GM23338 (cell line): ENCODE results near the gene NRCAM. TPM values are rescaled to one million over a fixed set of nuclear protein-coding genes. Genes with fewer than 3 reads are reported as not detected.

ENCODE experiments used
- ATAC-seq: fragments of 200-7000 bp; cut with Tn5 transposase; 3 replicates; pipeline ENCODE4 v1.9.1; 2020
- DNase-seq: peaks from one replicate; pipeline ENCODE4 v3.0.0-alpha.2; 2015; ENCODE audit warnings: low spot score
- H2AFZ ChIP-seq: fragments of 200-600 bp; sonication (generic); 2 replicates; pipeline ENCODE4 v1.8.0; 2016; ENCODE audit warnings: antibody characterized with exemption, mild to moderate bottlenecking, moderate library complexity
- H3F3A ChIP-seq: fragments of 200-600 bp; sonication (generic); replicated peaks from 2 replicates; pipeline ENCODE4 v1.8.0; 2017; ENCODE audit warnings: antibody characterized with exemption, mixed run types, low read depth
- H3K27ac ChIP-seq: fragments of 200-600 bp; sonication (generic); 2 replicates; pipeline ENCODE4 v1.6.1; 2016; ENCODE audit warnings: low read depth
- H3K27me3 ChIP-seq: fragments of 200-600 bp; sonication (generic); 2 replicates; pipeline ENCODE4 v1.8.0; 2016; ENCODE audit warnings: mild to moderate bottlenecking, mixed run types, moderate library complexity; ENCODE audit not compliant: insufficient read depth
- H3K36me3 ChIP-seq: fragments of 200-600 bp; sonication (generic); 2 replicates; pipeline ENCODE4 v1.8.0; 2016; ENCODE audit warnings: mild to moderate bottlenecking; ENCODE audit not compliant: insufficient read depth
- H3K4me1 ChIP-seq: fragments of 200-600 bp; sonication (generic); 2 replicates; pipeline ENCODE4 v1.8.0; 2016; ENCODE audit warnings: mild to moderate bottlenecking, moderate library complexity; ENCODE audit not compliant: insufficient read depth
- H3K4me2 ChIP-seq: fragments of 200-600 bp; sonication (generic); 2 replicates; pipeline ENCODE4 v1.7.1; 2017; ENCODE audit warnings: mixed run types
- H3K4me3 ChIP-seq: fragments of 200-600 bp; sonication (generic); 2 replicates; pipeline ENCODE4 v1.6.1; 2016; ENCODE audit warnings: mixed run types
- H3K79me2 ChIP-seq: fragments of 200-600 bp; sonication (generic); replicated peaks from 2 replicates; pipeline ENCODE4 v1.8.0; 2017; ENCODE audit warnings: mild to moderate bottlenecking; ENCODE audit not compliant: insufficient read depth
- H3K9me2 ChIP-seq: fragments of 200-600 bp; sonication (generic); 2 replicates; pipeline ENCODE4 v1.8.0; 2017; ENCODE audit not compliant: insufficient read depth
- H4K20me1 ChIP-seq: fragments of 200-600 bp; sonication (generic); replicated peaks from 2 replicates; pipeline ENCODE4 v1.8.0; 2017; ENCODE audit warnings: mild to moderate bottlenecking; ENCODE audit not compliant: insufficient read depth
- H3K27ac Mint-ChIP-seq: 2 replicates; pipeline ENCODE4 v1.8.0; 2020; ENCODE audit warnings: inconsistent platforms, mild to moderate bottlenecking, moderate library complexity, mixed read lengths
- H3K27me3 Mint-ChIP-seq: 3 replicates; pipeline ENCODE4 v1.8.0; 2022; ENCODE audit warnings: low read depth, mild to moderate bottlenecking, moderate library complexity, mixed read lengths, inconsistent platforms; ENCODE audit not compliant: insufficient read depth, poor library complexity
- H3K36me3 Mint-ChIP-seq: 3 replicates; pipeline ENCODE4 v1.8.0; 2021; ENCODE audit warnings: low read depth, mild to moderate bottlenecking, inconsistent platforms, moderate library complexity, mixed read lengths
- H3K4me1 Mint-ChIP-seq: 3 replicates; pipeline ENCODE4 v1.8.0; 2020; ENCODE audit warnings: mild to moderate bottlenecking, inconsistent platforms, mixed read lengths
- H3K4me3 Mint-ChIP-seq: 3 replicates; pipeline ENCODE4 v1.8.0; 2021; ENCODE audit warnings: moderate library complexity, mild to moderate bottlenecking, inconsistent platforms, mixed read lengths
- H3K9me3 Mint-ChIP-seq: 3 replicates; pipeline ENCODE4 v1.8.0; 2020; ENCODE audit warnings: moderate library complexity, mild to moderate bottlenecking, inconsistent platforms, mixed read lengths
- EZH2 ChIP-seq: fragments of 200-600 bp; sonication (generic); IDR thresholded peaks from one replicate; pipeline ENCODE4 v1.8.0; 2017; ENCODE audit warnings: antibody characterized with exemption, mild to moderate bottlenecking, low read depth; ENCODE audit not compliant: unreplicated experiment
- EZH2phosphoT487 ChIP-seq: fragments of 200-600 bp; sonication (generic); IDR thresholded peaks from one replicate; pipeline ENCODE4 v1.8.1; 2018; ENCODE audit warnings: antibody characterized with exemption; ENCODE audit not compliant: unreplicated experiment
- JUNB ChIP-seq: IDR thresholded peaks from one replicate; pipeline ENCODE4 v1.6.1; 2016; ENCODE audit warnings: antibody characterized with exemption; ENCODE audit not compliant: unreplicated experiment
- NANOG ChIP-seq: IDR thresholded peaks from 2 replicates; pipeline ENCODE4 v1.6.1; 2016; ENCODE audit warnings: antibody characterized with exemption, borderline replicate concordance
- POLR2AphosphoS5 ChIP-seq: IDR thresholded peaks from 2 replicates; pipeline ENCODE4 v1.6.1; 2016; ENCODE audit warnings: antibody characterized with exemption, low read depth
- STAT1 ChIP-seq: IDR thresholded peaks from one replicate; pipeline ENCODE4 v1.6.1; 2016; ENCODE audit warnings: antibody characterized with exemption; ENCODE audit not compliant: unreplicated experiment
- ZNF114 ChIP-seq: fragments of 250-450 bp; sonication (Bioruptor Pico); IDR thresholded peaks from 2 replicates; pipeline ENCODE4 v1.5.0; 2020; ENCODE audit warnings: mild to moderate bottlenecking, moderate library complexity
- ZNF331 ChIP-seq: fragments of 250-450 bp; sonication (Bioruptor Pico); IDR thresholded peaks from 2 replicates; pipeline ENCODE4 v1.5.0; 2020; ENCODE audit warnings: low read depth, mild to moderate bottlenecking, moderate library complexity
- polyA plus RNA-seq: library from polyadenylated mRNA; unstranded; fragments of >200 nt; fragmentation: Nextera tagmentation; extraction: Ambion mirVana; gene quantifications from 2 replicates; pipeline ENCODE4 v1.2.1, GENCODE V29; 2016
- total RNA-seq: library from RNA; depleted of rRNA; stranded (reverse); fragments of >200 nt; shearing (Covaris generic); gene quantifications from 2 replicates; pipeline ENCODE4 v1.2.3, GENCODE V29; 2014
- TF ChIP-seq, protein P1 (sequence below), 2 experiments: fragments of 200-600 bp in 1 of 2; sonication (generic) in 1 of 2; conservative IDR thresholded peaks; 2 replicates each; pipeline versions ENCODE4 v1.5.1 to v1.6.1; 2016 to 2017; ENCODE audit warnings: antibody characterized with exemption in 2 of 2, low read depth in 2 of 2, mild to moderate bottlenecking in 2 of 2, moderate library complexity in 1 of 2
- TF ChIP-seq, protein P2 (sequence below): IDR thresholded peaks from one replicate; pipeline ENCODE4 v1.6.1; 2018; ENCODE audit warnings: antibody characterized with exemption; ENCODE audit not compliant: unreplicated experiment

NRCAM gene
- total and polyA plus RNA-seq, 2 experiments from 2014 or later = 2.5 to 6.8 TPM

DNA sequence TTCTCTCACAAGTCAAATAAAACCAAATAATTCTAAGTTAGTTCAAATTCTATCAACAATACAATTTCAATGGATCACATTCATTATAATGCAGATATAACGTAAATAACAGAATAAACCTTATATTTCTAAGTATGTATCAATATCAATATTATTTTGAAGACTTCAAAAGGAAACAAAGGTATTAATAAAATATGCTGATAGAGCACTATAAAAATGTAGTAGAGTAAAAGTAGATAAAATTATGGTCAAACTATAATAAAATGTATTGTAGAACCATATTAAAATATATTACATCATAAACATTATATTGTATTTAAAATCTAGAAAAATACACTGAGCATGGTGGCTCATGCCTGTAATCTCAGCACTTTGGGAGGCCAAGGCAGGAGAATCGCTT lies 23.5 kb upstream of the NRCAM start:
- Histone ChIP-seq H3K4me2 (no peak overlapping the region), H3K4me3 (no peak overlapping the region), H3K36me3 (no peaks in the 10 kb centered on the region), H3K4me1 (no peaks in the 10 kb centered on the region), H4K20me1 (no peaks in the 10 kb centered on the region), H3K27ac (no peak overlapping the region), H3K9me2 (no peaks in the 10 kb centered on the region), H3K27me3 (no peaks in the 10 kb centered on the region), H3K79me2 (no peaks in the 10 kb centered on the region), H2AFZ (no peak overlapping the region), H3F3A (no peaks in the 10 kb centered on the region)
- Mint-ChIP-seq H3K9me3 (no peaks in the 10 kb centered on the region), H3K36me3 (no peaks in the 10 kb centered on the region), H3K27ac (no peak overlapping the region), H3K4me1 (peaks cover 4% of the 10 kb centered on the region; the same call in 2 of the 3 replicates), H3K4me3 (no peak overlapping the region), H3K27me3 (peaks cover 2% of the 10 kb centered on the region)
- ATAC-seq (no peak), DNase-seq (no peak)
- TF ChIP-seq NANOG = no peak
- no peak for TF ChIP-seq POLR2AphosphoS5
- TF ChIP-seq, protein P1, sequence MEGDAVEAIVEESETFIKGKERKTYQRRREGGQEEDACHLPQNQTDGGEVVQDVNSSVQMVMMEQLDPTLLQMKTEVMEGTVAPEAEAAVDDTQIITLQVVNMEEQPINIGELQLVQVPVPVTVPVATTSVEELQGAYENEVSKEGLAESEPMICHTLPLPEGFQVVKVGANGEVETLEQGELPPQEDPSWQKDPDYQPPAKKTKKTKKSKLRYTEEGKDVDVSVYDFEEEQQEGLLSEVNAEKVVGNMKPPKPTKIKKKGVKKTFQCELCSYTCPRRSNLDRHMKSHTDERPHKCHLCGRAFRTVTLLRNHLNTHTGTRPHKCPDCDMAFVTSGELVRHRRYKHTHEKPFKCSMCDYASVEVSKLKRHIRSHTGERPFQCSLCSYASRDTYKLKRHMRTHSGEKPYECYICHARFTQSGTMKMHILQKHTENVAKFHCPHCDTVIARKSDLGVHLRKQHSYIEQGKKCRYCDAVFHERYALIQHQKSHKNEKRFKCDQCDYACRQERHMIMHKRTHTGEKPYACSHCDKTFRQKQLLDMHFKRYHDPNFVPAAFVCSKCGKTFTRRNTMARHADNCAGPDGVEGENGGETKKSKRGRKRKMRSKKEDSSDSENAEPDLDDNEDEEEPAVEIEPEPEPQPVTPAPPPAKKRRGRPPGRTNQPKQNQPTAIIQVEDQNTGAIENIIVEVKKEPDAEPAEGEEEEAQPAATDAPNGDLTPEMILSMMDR (conservative IDR thresholded peaks at IDR 0.05; ENCODE audit: low read depth in 2 of 2) = no peak
- no peak for TF ChIP-seq EZH2
- no peak for TF ChIP-seq ZNF114 (CRISPR knock-in tag)
- no peak for TF ChIP-seq EZH2phosphoT487
- TF ChIP-seq, protein P2, sequence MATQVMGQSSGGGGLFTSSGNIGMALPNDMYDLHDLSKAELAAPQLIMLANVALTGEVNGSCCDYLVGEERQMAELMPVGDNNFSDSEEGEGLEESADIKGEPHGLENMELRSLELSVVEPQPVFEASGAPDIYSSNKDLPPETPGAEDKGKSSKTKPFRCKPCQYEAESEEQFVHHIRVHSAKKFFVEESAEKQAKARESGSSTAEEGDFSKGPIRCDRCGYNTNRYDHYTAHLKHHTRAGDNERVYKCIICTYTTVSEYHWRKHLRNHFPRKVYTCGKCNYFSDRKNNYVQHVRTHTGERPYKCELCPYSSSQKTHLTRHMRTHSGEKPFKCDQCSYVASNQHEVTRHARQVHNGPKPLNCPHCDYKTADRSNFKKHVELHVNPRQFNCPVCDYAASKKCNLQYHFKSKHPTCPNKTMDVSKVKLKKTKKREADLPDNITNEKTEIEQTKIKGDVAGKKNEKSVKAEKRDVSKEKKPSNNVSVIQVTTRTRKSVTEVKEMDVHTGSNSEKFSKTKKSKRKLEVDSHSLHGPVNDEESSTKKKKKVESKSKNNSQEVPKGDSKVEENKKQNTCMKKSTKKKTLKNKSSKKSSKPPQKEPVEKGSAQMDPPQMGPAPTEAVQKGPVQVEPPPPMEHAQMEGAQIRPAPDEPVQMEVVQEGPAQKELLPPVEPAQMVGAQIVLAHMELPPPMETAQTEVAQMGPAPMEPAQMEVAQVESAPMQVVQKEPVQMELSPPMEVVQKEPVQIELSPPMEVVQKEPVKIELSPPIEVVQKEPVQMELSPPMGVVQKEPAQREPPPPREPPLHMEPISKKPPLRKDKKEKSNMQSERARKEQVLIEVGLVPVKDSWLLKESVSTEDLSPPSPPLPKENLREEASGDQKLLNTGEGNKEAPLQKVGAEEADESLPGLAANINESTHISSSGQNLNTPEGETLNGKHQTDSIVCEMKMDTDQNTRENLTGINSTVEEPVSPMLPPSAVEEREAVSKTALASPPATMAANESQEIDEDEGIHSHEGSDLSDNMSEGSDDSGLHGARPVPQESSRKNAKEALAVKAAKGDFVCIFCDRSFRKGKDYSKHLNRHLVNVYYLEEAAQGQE = no peak
- TF ChIP-seq JUNB = no peak
- TF ChIP-seq ZNF331 = no peak

DNA sequence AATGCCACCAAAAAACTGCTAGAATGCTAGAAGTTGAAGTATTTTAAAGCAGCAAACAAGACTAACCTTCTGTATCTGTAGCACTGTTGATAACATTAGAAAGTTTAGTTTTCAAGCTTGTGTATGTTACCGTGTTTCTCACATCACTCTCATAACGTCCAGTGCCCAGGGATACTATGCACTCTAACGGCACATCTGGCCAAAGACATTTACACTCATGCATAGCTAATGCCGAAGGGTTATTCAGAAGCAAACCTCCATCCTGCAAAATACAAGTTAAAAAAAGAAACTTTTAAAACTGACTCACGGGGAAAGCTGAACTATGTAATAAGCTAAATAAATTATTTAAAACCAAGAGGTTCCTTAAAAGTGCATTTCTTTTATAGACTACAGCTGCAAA lies 22.9 kb upstream of the NRCAM start:
- H3K9me2 ChIP-seq = no peaks in the 10 kb centered on the region
- peaks cover 4% of the 10 kb centered on the region; the same call in 2 of the 3 replicates for H3K4me1 Mint-ChIP-seq
- DNase-seq (no peak), ATAC-seq (no peak)
- H3K9me3 Mint-ChIP-seq = no peaks in the 10 kb centered on the region
- H3K36me3 ChIP-seq = no peaks in the 10 kb centered on the region
- no peaks in the 10 kb centered on the region for H3K4me1 ChIP-seq
- no peaks in the 10 kb centered on the region for H3K27me3 ChIP-seq
- H3K4me3 ChIP-seq = no peak overlapping the region
- H3K79me2 ChIP-seq = no peaks in the 10 kb centered on the region
- no peaks in the 10 kb centered on the region for H4K20me1 ChIP-seq
- H2AFZ ChIP-seq = no peak overlapping the region
- H3K4me3 Mint-ChIP-seq = no peak overlapping the region
- no peak overlapping the region for H3K4me2 ChIP-seq
- H3K36me3 Mint-ChIP-seq = no peaks in the 10 kb centered on the region
- H3K27me3 Mint-ChIP-seq = peaks cover 2% of the 10 kb centered on the region
- H3K27ac Mint-ChIP-seq = no peak overlapping the region; the same call in 1 of the 2 replicates
- H3K27ac ChIP-seq = no peak overlapping the region
- H3F3A ChIP-seq = no peaks in the 10 kb centered on the region
- TF ChIP-seq ZNF114 (CRISPR knock-in tag) (no peak), EZH2phosphoT487 (no peak), EZH2 (no peak), ZNF331 (no peak), STAT1 (no peak), NANOG (no peak)
- TF ChIP-seq, protein P2 = no peak
